Muscle layer of colon (tissue), 2 donors: ENCODE measurements around the gene SEMA4A.

ENCODE experiments used
- H3K27ac ChIP-seq: one replicate; pipeline ENCODE4 v1.7.0; 2013; ENCODE audit warnings: low read depth, mild to moderate bottlenecking, low read length, moderate library complexity
- H3K27me3 ChIP-seq, 2 donors: one replicate each; pipeline ENCODE4 v1.7.0; 2013; ENCODE audit warnings: low read length in 2 of 2, mild to moderate bottlenecking in 2 of 2; ENCODE audit not compliant: insufficient read depth in 2 of 2, control insufficient read depth in 1 of 2
- H3K36me3 ChIP-seq: one replicate; pipeline ENCODE4 v1.7.0; 2013; ENCODE audit warnings: mild to moderate bottlenecking, low read length; ENCODE audit not compliant: insufficient read depth
- H3K4me1 ChIP-seq: one replicate; pipeline ENCODE4 v1.7.0; 2013; ENCODE audit warnings: mild to moderate bottlenecking, low read length; ENCODE audit not compliant: insufficient read depth
- H3K4me3 ChIP-seq, 2 donors: one replicate each; pipeline ENCODE4 v1.7.0; 2013; ENCODE audit warnings: low read length in 2 of 2, low read depth in 1 of 2, mild to moderate bottlenecking in 1 of 2, moderate library complexity in 1 of 2
- H3K9ac ChIP-seq: one replicate; pipeline ENCODE4 v1.7.0; 2013; ENCODE audit warnings: low read length
- H3K9me3 ChIP-seq: one replicate; pipeline ENCODE4 v1.7.0; 2013; ENCODE audit warnings: mild to moderate bottlenecking, low read length
- donor health status: abdominal sarcoma.
- donor health status: Adenocarcinoma of cecum.

The SEMA4A gene

DNA sequence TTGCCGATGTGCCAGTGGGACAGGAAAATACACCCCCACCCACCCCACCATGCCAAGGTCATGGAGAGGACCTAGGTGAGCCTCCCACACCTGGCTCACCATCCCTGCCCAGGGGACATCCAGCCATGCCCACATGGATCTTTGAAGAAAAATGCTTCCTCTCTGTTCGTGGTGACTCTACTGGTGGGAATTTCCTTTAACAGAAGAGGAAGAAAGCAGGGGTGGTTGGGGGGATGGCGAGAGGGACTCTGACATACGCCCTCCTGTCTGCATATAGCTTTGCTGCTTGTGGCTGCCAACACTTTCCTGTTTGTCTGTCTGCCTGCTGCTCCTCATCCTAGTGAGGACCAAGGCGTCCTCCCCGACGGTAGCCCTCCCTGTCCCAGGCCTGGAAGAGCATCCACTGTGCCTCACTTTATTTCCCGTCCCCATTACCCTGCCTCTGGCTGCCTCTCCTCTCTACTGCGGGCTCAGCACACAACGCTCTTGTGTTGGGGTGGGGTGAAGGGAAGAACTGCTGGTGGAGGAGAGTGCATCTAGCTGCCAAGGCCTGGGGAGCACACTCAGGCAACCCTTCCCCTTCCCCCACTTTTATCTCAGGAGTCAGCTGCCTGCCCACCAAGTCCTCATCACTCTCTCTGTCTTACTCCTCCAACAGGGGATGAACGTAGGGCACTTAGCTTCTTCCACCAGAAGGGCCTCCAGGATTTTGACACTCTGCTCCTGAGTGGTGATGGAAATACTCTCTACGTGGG is 2.5 kb downstream of the SEMA4A start:
- Histone ChIP-seq H3K9me3 (no peaks in the 10 kb centered on the region), H3K4me3 (no peak overlapping the region), H3K9ac (no peak overlapping the region), H3K27ac (no peak overlapping the region), H3K27me3 (peaks cover 2 to 4% of the 10 kb centered on the region in 2 donors), H3K36me3 (no peaks in the 10 kb centered on the region), H3K4me1 (no peaks in the 10 kb centered on the region)

DNA sequence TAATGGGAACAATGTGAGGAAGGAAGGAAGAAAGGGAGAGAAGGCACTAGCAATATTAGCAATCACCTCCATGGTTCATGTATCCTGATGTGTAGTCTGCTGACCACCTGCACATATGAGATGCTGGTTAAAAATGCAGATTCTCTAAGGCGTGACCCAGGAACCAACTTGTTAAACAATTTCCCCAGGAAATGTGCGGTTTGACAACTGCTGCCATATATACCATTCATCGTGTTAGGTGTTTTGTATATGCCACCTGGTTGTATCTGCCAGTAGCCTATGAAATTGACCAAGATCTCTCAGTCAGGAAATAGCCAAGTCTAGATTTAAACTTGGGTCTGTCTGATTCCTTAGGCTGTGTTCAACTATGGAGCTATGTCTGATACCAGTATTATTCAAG is 4.1 kb downstream of the SEMA4A start:
- no peak overlapping the region for H3K9ac ChIP-seq
- no peak overlapping the region for H3K4me3 ChIP-seq
- no peaks in the 10 kb centered on the region for H3K27me3 ChIP-seq
- no peaks in the 10 kb centered on the region for H3K9me3 ChIP-seq
- no peak overlapping the region for H3K27ac ChIP-seq
- H3K36me3 ChIP-seq, result no peaks in the 10 kb centered on the region
- H3K4me1 ChIP-seq, result peaks cover 7% of the 10 kb centered on the region

DNA sequence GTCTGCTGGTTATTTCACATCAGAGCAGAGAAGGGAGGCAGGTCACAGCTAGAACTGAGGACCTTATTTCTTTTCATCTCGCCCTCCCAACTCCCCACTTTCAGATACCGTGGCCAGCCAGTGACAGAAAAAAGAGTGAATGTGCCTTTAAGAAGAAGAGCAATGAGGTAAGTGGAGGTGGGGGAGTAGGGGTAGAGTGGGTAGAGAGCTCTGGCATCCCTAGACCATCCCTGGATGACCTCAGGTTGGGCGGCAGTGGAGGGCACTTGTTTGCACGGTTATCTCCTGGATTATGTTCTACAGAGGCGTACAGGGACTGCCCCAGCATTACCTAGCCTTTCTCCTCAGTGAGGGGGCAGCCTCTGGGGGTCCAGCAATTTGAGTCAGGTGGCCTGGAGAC is 4.6 kb downstream of the SEMA4A start:
- Histone ChIP-seq H3K36me3 (no peaks in the 10 kb centered on the region), H3K27me3 (no peaks in the 10 kb centered on the region), H3K4me1 (peaks cover 7% of the 10 kb centered on the region), H3K9ac (no peak overlapping the region), H3K27ac (no peak overlapping the region), H3K9me3 (no peaks in the 10 kb centered on the region), H3K4me3 (no peak overlapping the region)

DNA sequence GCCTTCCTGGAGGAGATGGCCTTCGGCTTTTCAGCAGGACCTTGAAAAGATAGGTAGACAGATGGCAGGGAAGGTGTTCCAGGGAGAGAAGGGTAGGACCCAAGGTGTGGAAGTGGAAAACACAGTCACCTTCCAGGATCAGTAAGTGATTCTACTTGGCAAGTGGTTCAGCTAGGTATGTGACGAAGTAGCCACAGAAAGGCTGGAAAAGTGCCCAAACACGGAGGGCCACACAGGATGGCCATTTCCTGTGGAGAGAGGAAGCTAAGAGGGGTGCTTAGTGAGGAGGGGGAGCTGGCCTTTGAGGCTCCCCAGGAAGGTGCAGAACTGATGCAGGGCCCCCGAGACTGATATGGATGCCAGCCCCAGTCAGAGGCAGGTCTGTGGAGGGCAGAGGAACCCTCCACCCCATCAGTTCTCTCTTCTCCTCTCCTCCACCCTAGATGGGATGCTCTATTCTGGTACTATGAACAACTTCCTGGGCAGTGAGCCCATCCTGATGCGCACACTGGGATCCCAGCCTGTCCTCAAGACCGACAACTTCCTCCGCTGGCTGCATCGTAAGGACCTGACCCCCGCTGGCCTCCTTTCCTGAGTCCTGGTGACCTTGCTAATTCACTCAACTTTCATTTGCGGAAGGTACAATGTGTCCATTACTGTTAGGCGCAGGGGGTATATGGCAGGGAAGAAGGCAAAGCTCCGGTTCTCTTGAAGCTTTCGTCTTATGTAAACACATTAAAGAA is 6.8 kb downstream of the SEMA4A start:
- no peak overlapping the region for H3K9ac ChIP-seq
- no peaks in the 10 kb centered on the region for H3K27me3 ChIP-seq
- H3K36me3 ChIP-seq, result no peaks in the 10 kb centered on the region
- H3K9me3 ChIP-seq, result no peaks in the 10 kb centered on the region
- peak overlapping the region; percentile 49 for H3K27ac ChIP-seq
- peak overlapping the region; percentile 21 to 54 for H3K4me3 ChIP-seq
- H3K4me1 ChIP-seq, result peaks cover 7% of the 10 kb centered on the region

DNA sequence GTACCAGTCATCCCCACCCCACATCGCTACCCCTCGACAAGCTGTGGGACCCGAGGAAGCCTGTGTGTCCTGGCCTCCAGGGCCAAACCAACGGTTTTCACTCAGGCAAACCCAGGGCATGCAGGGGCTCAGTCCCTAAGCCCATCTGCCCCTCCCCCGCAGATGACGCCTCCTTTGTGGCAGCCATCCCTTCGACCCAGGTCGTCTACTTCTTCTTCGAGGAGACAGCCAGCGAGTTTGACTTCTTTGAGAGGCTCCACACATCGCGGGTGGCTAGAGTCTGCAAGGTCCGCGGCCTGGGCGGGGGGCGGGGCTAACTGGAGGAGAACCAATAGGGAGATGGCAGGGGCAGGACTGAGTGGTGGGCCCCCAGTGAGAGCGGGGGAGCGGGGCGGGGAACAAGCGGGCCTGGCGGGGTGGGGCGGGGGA is 7.4 kb downstream of the SEMA4A start:
- H3K27ac ChIP-seq, result peak overlapping the region; percentile 49
- peak overlapping the region; percentile 21 to 54 for H3K4me3 ChIP-seq
- no peaks in the 10 kb centered on the region for H3K9me3 ChIP-seq
- H3K4me1 ChIP-seq, result peaks cover 7% of the 10 kb centered on the region
- H3K27me3 ChIP-seq, result no peaks in the 10 kb centered on the region
- H3K36me3 ChIP-seq, result no peaks in the 10 kb centered on the region
- H3K9ac ChIP-seq, result no peak overlapping the region

DNA sequence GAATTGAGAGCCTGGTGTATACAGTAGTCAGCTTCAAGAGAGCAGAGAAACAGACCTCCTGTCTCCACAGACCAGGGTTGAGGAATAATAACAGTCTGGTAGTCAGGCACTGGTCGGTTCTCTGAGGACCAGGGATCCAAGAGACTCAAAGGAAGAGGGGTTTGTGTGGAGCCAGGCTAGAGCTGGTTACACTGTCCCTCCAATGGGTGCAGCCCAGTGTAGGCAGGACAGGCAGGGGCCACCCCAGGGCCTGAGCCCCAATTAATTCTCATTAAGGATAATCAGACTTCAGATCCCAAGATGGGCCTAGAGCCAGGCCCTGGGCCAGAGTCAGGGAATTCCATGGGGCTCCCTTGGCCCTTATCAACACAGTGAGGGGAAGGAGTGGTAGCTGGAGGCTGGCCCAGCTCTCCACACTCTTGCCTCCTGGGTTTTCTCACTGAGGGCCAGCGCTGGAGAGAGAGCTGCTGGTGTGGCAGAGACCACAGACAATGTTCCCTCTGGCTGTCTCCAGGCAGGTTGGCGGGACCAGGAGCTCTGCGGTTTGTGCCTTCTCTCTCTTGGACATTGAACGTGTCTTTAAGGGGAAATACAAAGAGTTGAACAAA is 9.1 kb downstream of the SEMA4A start:
- Histone ChIP-seq H3K9me3 (no peaks in the 10 kb centered on the region), H3K4me1 (peaks cover 7% of the 10 kb centered on the region), H3K36me3 (no peaks in the 10 kb centered on the region), H3K9ac (no peak overlapping the region), H3K27ac (peak overlapping the region; percentile 44), H3K4me3 (no peak overlapping the region), H3K27me3 (no peaks in the 10 kb centered on the region)

DNA sequence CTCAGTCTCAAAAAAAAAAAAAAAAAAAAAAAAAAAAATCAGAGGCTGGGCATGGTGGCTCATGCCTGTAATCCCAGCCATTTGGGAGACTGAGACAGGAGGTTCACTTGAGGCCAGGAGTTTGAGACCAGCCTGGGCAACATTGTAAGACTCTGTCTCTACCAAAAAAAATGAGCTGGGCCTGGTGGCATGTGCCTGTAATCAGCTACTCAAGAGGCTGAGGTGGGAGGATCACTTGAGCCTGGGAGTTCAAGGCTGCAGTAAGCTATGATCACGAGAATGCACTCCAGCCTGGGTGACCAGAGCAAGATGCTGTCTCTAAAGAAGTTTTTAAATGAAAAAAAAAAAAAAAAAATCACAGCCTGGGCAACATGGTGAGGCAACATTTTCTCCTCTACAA is 10.3 kb downstream of the SEMA4A start:
- no peaks in the 10 kb centered on the region for H3K27me3 ChIP-seq
- H3K36me3 ChIP-seq, result no peaks in the 10 kb centered on the region

DNA sequence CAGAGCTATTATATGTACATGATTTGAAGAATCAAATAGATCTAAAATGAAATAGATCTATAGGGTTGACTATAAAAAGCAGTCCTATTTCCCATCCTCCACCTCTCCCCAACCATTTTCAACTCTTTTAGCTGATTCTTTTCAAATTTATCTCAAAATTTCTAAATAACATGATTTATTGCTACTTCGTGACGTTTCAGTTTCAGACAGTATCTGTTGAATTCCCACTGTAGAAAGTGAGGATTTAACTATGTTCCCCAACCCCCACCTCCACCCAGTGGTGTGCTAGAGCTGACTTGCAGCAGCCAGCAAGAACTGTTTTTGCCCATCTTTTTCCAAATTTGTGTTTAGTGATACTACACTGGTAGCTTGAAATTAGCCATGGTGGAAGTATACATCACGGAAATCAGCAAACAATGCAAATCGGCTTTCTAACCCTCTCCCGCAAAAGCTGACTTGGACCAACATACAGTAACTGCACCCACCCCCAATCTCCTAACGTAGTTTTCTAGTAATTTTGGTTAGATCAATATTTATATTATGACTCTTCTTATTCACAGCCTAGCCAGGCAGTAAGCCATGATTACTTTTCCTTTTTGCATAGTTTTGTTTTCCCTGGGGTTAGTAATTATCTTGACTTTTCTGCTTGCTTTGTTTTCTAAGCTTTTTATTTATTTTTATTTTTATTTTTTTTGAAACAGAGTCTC is 10.9 kb downstream of the SEMA4A start:
- Histone ChIP-seq H3K36me3 (no peaks in the 10 kb centered on the region), H3K9me3 (no peaks in the 10 kb centered on the region), H3K4me1 (peaks cover 7% of the 10 kb centered on the region), H3K9ac (no peak overlapping the region), H3K4me3 (no peak overlapping the region), H3K27me3 (no peaks in the 10 kb centered on the region), H3K27ac (no peak overlapping the region)

More for the DNA sequence above, 10.3 kb downstream of the SEMA4A start:
- Histone ChIP-seq H3K27ac (no peak overlapping the region), H3K9me3 (no peaks in the 10 kb centered on the region), H3K4me3 (no peak overlapping the region), H3K9ac (no peak overlapping the region), H3K4me1 (peaks cover 7% of the 10 kb centered on the region)

DNA sequence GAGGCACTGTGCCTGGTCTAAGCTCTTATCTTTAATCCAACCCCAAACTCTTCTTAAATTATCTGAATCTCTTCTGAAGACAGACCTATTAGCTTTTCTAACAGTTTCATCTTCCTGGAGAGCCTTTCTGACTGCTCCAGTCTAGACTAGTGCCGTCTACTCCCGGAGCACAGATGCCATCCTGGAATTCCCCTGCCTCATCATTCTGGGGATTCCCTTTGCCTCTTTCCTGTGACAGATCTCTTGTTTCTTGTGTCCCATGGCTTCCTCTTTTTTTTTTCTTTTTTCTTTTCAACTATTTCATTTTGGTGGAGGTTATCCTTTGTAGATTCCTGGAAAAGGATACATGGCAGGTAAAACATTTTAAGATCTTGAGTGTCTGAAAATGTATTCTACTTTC is 11.7 kb downstream of the SEMA4A start:
- no peaks in the 10 kb centered on the region for H3K27me3 ChIP-seq
- H3K36me3 ChIP-seq, result no peaks in the 10 kb centered on the region
- H3K27ac ChIP-seq, result no peak overlapping the region
- peaks cover 7% of the 10 kb centered on the region for H3K4me1 ChIP-seq
- H3K9ac ChIP-seq, result no peak overlapping the region
- H3K4me3 ChIP-seq, result no peak overlapping the region
- no peaks in the 10 kb centered on the region for H3K9me3 ChIP-seq

DNA sequence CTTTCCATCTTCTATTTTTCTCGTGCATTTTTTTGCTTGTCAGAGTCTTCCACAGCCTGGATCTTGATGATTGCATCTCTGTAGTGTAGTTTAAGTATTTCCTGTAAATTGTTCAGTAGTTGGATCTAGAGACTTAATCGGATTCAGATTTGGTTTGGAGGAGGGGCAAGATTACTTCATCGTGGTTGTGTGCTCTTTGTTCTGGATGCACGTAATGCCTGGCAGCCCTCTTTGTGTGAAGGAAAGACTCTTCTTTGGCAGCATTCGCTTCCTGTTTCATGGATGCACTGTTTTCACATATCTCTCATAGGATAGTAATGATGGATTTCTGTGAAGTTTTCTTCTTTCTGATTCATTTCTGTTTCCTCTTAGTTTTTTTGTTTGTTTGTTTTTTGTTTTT is 14.2 kb downstream of the SEMA4A start:
- Histone ChIP-seq H3K4me1 (no peaks in the 10 kb centered on the region), H3K9me3 (no peaks in the 10 kb centered on the region), H3K9ac (no peak overlapping the region), H3K27ac (no peak overlapping the region), H3K4me3 (no peak overlapping the region), H3K36me3 (no peaks in the 10 kb centered on the region), H3K27me3 (no peaks in the 10 kb centered on the region)
